DMS 273 (cell line): ENCODE measurements around the gene OR7G2.
"Not testable (repeated sequence)": the region's sequence is repeated elsewhere in the genome, so short reads cannot be mapped to it uniquely, and the experiment has no call there.

Experiments
- DNase-seq: peaks from one replicate; lab custom pipeline; 2025; ENCODE audit not compliant: unreplicated experiment; lab: John Stamatoyannopoulos, UW

Gene OR7G2

DNA sequence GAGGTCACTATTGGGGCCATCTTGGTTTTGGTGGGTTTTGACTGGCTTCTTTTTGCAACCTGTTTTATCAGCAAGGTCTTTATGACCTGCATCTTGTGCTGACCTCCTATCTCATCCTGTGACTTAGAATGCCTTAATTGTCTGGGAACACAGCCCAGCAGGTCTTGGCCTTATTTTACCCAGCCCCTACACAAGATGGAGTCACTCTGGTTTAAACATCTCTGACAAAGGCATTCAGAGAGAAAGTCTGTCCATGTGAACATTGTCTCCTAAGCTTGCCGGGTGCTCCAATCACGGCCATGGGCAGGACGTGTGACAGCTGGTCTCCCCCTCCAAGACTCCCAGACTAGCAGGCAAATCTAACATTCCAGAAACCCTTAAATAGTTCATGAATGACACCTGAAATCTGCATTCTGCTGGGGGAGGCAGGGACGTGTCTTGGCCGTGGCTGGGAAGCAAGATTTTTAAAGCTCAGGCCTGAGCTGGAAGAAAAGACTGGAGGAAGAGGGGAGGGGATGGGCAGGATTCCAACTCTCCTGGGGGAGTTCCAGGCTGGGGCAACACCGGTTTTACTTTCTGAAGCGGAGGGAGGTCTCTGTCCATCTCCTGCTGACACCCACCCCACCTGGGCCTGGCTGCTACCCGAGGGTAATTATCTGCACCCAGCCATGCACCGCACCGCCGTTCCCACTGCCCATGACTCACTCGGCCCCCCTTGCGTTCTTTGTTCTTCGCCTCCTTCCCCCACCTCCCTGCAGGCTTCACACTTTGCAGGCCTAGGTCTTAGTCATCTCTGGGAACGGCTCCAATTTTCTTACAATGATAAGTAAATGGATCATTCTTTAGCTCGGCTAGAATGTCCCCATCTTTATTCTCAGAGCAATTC is 32.0 kb downstream of the OR7G2 start:
- peak; percentile 81 for DNase-seq

DNA sequence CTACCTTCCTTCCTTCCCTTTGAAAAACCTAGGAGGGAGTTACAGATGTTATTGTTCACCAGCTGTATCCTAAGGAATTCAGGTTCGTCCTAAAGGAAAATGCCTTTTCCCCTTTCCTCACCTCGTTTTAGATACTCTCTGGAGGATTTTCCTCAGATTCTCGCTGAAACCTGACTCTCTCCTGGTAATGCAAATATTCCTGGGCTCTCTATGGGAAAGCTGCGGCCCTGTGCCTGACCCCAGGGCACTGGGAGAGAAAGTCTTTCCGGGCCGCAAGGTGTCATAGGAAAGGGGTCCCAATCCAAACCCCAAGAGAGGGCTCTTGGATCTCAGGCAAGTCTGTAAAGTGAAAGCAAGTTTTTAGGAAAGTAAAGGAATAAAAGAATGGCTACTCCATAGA is 33.5 kb downstream of the OR7G2 start:
- DNase-seq: no peak

DNA sequence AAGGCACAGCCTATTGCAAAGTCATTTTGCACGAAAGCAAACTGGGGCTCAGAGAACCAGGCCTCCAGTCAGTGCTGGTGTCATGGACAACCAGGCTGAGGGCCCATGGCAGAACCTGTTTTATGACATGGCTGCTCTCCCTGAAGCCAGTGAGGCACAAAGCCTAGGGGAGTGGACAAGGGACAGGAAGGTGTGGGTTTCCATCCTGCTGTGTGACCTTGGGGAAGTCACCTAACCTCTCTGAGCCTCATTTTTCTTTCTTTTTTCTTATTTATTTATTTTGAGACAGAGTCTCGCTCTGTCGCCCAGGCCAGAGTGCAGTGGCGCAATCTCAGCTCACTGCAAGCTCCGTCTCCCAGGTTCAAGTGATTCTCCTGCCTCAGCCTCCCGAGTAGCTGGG is 35.6 kb downstream of the OR7G2 start:
- not testable (repeated sequence) for DNase-seq

DNA sequence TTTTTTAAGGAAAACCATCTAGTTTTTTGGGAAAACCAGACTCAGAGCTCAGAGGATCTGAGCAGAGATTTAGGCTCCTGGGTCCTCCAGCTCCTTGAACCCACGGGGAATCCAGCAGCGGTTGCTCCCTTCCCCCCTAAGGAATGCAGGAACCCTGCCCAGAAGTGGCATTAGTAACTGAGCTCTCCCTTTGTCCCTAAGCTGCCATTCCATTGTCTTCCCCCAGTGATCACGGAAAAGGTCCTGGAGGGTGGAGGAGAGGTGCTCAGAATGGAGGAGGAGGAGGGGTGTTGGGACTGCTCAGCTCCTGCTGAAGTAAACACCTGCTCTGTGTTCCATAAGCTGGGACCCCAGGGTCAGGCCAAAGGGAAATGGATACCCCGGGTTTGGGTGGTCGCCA is 37.2 kb downstream of the OR7G2 start:
- no peak for DNase-seq

DNA sequence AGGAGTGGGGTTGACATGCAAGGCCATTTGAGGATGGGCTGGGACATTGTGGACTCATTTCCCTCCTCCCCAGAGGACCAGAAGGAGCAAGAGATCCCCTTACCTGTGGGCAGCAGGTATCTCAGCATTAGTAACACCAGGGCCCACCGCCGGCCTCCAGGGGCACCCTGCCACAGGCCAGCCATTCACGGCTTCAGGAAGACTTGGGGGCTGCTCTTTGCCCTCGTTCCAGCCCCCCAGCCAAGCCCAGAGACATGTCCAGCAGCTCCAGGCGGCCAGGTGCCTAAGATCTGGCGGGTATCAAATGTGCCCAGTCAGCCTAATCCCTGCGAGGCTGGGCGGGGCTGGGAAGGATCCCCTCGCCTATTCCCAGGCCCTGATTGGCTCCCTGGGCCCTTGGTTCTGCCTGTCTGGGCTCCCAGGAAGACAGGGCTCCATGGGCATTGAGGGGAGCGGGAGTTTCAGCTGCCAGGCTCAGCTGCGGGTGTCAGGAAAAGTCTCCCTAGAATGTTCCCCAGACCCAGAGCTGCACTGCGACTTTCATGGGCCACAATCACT is 41.7 kb downstream of the OR7G2 start:
- DNase-seq: no peak

DNA sequence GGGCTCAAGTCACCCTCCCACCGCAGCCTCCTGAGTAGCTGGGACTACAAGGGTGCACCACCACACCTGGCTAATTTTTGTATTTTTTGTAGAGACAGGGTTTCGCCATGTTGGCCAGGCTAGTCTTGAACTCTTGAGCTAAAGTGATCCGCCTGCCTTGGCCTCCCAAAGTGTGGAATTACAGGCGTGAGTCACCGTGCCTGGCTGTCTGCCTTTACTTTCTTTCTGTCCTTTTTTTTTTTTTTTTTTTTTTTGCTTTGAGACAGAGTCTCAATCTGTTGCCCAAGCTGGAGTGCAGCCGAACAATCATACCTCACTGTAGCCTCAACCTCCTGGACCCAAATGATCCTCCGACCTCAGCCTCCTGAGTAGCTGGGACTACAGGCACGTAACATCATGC is 45.4 kb downstream of the OR7G2 start:
- no peak for DNase-seq

DNA sequence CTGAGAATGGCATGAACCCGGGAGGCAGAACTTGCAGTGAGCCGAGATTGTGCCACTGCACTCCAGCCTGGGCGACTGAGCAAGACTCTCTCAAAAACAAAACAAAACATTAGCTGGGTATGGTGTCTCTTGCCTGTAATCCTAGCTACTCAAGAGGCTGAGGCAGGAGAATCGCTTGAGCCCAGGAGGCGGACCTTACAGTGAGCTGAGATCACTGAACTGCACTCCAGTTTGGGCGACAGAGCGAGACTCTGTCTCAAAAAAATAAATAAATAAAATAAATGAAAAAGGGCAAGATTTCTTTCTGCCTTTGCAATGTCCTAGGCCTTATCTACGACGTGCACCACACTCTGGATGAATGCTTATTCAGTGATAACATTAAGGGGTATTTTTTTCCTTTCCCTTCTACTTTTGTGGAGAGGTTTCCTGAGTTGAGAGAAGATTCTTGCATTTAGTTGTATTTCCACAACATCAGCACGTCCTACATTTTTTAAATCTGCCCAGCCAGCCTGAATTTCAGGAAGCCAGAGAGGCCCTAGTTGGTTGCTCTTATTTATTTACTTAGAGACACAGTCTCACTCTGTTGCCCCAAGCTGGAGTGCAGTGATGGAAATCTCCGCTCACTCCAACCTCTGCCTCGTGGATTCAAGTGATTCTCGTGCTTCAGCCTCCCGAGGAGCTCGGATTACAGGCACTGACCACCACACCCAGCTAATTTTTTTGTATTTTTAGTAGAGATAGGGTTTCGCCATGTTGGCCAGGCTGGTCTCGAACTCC is 46.5 kb downstream of the OR7G2 start:
- no peak for DNase-seq

DNA sequence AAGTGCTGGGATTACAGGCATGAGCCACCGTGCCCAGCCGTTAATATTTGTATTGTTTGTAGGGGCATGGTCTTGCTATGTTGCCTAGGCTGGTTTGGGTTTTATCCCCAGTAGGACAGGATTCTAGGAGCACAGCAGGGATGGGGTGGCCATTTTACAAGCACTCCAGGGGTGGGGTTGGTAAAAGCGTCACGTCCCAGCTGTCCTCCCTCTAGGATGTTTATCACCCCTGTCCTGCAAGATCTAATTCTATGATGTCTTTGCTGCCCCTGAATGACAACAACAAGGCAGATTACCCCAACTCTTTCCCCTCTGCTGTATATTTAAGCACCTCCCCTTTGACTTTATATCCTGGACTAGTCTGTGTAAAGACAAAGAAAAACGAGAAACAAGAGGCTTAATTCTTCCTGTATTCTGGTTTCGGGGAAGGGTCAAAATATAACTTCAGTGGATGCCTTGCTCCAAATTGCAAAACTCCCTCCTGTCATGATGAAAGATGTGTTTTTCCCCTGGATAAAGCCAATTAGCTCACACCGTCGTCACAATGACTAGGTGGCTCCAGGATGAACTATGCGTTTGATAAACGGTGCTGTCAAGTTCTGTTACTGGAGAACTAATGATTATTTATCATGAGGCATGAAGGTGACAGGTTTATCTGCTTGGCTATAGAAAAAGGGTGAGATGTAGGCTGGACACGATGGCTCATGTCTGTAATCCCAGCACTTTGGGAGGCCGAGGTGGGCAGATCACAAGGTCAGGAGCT is 48.2 kb downstream of the OR7G2 start:
- DNase-seq: no peak

DNA sequence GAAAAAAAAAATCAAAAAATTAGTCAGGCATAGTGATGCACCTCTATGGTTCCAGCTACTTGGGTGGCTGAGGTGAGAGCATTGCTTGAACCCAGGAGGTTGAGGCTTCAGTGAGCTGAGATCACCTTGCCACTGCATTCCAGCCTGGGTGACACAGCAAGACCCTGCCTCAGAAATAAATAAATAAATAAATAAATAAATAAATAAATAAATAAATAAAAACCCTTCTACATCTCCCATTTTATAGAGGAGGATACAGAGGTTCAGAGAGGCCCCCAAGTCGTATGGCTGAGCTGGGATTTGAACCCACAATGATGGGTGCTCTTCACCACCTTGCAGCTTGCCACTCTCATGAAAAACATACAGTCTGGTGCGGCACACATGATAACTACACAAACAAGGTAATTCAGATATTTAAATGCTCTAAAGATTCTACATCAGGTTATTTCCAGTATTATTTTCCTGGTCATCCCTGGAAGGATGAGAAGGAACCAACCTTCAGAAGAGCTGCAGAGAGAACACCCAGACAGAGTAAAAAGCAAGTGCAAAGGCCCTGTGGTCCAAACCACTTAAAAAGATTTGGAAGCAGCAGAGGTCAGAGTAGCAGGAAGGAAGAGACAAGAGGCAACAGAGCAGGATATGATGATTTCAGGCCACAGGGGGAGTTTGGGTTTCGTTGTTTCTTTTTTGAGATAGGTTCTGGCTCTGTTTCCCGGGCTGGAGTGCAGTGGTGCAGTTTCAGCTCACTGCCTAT is 49.6 kb downstream of the OR7G2 start:
- DNase-seq: no peak

DNA sequence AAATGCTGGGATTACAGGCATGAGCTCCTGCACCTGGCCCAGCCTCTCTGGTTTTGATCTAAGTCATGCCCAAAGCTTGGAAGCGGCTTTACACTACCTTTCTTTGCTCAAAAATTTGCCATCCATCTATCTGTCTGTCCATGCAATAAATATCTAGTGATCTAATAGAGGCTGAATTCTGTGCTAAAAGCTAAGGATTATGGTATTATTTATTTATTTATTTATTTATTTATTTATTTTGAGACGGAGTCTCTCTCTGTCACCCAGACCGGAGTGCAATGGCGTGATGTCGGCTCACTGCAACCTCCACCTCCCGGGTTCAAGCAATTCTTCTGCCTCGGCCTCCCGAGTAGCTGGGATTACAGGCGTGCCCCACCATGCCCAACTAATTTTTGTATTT is 51.1 kb downstream of the OR7G2 start:
- DNase-seq: not testable (repeated sequence)

DNA sequence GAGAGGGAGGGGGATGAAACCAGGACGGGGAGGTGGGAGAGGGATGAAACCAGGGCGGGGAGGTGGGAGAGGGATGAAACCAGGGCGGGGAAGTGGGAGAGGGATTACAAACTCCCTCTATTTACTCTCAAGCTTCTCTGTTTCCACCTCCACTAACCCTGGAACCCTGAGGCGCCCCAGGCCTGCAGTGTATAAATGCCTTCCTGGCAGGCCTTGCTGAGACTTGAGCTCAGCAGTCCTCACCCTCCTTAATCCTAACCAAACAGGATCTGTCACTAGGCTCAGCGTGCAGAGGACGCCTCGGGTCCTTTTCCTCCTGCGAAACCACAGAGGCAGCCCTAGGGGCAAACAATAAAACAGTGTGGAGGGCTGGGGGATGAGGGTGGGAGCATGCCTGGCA is 52.5 kb downstream of the OR7G2 start:
- no peak for DNase-seq

DNA sequence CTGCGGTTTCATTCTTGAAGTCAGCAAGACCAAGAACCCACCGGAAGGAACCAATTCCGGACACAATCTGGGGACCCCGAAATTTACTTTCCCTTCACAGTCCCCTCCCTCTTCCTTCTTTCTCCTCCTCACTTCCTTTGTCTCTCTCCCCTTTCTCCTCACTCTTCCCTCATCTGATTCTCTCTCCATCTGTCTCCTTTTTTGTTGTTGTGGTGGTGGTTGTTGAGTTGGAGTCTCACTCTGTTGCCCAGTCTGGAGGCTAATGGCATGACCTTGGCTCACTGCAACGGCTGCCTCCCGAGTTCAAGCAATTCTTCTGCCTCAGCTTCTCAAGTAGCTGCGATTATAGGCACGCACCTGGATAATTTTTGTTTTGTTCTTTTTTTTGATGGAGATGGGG is 53.1 kb downstream of the OR7G2 start:
- DNase-seq: no peak

DNA sequence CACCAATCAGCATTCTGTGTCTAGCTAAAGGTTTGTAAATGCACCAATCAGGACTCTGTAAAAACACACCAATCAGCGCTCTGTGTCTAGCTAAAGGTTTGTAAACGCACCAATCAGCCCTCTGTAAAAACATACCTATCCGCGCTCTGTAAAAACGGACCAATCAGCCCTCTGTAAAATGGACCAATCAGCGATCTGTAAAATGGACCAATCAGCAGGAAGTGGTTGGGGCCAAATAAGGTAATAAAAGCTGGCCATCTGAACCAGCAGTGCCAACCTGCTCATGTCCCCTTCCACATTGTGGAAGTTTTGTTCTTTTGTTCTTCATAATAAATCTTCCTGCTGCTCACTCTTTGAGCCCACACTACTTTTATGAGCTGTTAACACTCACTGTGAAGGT is 53.6 kb downstream of the OR7G2 start:
- DNase-seq: not testable (repeated sequence)

DNA sequence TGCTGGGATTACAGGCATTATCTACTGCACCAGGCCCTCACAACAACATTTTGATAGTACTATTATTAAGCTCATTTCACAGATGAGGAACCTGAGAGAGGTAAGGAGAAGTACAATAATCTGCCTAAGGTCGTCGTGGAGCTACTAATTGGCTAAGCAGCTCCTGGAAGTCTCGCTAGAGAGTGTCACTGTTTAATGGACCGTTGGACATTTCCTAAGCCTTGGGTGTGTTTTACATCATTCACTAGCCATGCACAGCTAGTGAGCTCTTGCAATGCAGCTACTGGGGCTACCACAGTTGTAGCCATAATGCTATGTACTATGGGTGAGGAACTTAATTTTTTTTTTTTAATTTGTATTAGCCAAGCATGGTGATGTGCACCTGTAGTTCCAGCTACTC is 54.4 kb downstream of the OR7G2 start:
- DNase-seq: no peak
